H1 (cell line): ENCODE measurements around the gene VSTM2B.

ENCODE experiments used
- CBX8 ChIP-seq: fragments of 300-800, 300-1000 bp; sonication (generic); IDR thresholded peaks from 2 replicates; pipeline ENCODE4 v1.7.1; 2016; ENCODE audit warnings: low read depth, low read length, borderline replicate concordance
- CEBPB ChIP-seq: IDR thresholded peaks from 2 replicates; pipeline ENCODE4 v1.6.1; 2012; ENCODE audit warnings: low read depth, low read length
- EZH2 ChIP-seq: fragments of 200-600 bp; sonication (generic); IDR thresholded peaks from 2 replicates; pipeline ENCODE4 v1.7.1; 2012; ENCODE audit warnings: low read depth, mild to moderate bottlenecking, moderate library complexity, low read length, inconsistent platforms; ENCODE audit not compliant: severe bottlenecking
- MAFK ChIP-seq: IDR thresholded peaks from 2 replicates; pipeline ENCODE4 v1.6.1; 2012; ENCODE audit warnings: low read depth, mild to moderate bottlenecking, improper control_type of control experiment, low read length
- YY1 ChIP-seq: IDR thresholded peaks from 2 replicates; pipeline ENCODE4 v1.6.1; 2011; ENCODE audit warnings: low read depth, mild to moderate bottlenecking, low read length
- TF ChIP-seq, protein P1 (sequence below), 3 experiments: IDR thresholded peaks; 1 replicate in 2 of 3; 2 replicates in 1 of 3; pipeline versions ENCODE4 v1.5.1 to v1.6.1; 2011; ENCODE audit warnings: low read length in 3 of 3, mild to moderate bottlenecking in 3 of 3, inconsistent platforms in 2 of 3, low read depth in 1 of 3, moderate library complexity in 1 of 3; ENCODE audit not compliant: insufficient read depth in 1 of 3; ENCODE audit errors: control extremely low read depth in 1 of 3

DNA sequence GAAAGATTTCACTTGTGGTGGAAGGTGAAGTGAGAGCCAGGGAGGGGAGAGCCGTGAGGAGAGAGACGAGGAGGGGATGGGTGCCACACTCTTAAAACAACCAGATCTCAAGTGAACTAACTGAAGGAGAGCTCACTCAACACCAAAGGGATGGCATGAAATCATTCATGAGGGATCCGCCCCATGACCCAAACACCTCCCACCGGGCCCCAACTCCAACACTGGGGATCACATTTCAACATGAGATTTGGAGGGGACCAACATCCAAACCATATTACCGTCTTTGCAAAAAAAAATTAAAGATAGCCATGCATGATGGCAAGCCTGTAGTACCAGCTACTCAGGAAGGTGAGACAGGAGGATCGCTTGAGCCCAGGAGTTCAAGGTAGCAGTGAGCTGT is 45.4 kb downstream of the VSTM2B start:
- TF ChIP-seq EZH2 (no peak), CEBPB (no peak), YY1 (no peak), MAFK (no peak), CBX8 (no peak)
- TF ChIP-seq, protein P1, sequence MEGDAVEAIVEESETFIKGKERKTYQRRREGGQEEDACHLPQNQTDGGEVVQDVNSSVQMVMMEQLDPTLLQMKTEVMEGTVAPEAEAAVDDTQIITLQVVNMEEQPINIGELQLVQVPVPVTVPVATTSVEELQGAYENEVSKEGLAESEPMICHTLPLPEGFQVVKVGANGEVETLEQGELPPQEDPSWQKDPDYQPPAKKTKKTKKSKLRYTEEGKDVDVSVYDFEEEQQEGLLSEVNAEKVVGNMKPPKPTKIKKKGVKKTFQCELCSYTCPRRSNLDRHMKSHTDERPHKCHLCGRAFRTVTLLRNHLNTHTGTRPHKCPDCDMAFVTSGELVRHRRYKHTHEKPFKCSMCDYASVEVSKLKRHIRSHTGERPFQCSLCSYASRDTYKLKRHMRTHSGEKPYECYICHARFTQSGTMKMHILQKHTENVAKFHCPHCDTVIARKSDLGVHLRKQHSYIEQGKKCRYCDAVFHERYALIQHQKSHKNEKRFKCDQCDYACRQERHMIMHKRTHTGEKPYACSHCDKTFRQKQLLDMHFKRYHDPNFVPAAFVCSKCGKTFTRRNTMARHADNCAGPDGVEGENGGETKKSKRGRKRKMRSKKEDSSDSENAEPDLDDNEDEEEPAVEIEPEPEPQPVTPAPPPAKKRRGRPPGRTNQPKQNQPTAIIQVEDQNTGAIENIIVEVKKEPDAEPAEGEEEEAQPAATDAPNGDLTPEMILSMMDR (IDR thresholded peaks at IDR 0.05; ENCODE audit: control extremely low read depth in 1 of 3, insufficient read depth in 1 of 3, low read depth in 1 of 3, low read length in 3 of 3) = no peak
